Muscle layer of colon (tissue), 2 donors: Measurements from ENCODE around the gene PDCD5.
"Not testable (repeated sequence)": the region's sequence is repeated elsewhere in the genome, so short reads cannot be mapped to it uniquely, and the experiment has no call there.

Source experiments
- H3K27ac ChIP-seq: one replicate; pipeline ENCODE4 v1.7.0; 2013; ENCODE audit warnings: low read depth, mild to moderate bottlenecking, low read length, moderate library complexity
- H3K27me3 ChIP-seq, 2 donors: one replicate each; pipeline ENCODE4 v1.7.0; 2013; ENCODE audit warnings: low read length in 2 of 2, mild to moderate bottlenecking in 2 of 2; ENCODE audit not compliant: insufficient read depth in 2 of 2, control insufficient read depth in 1 of 2
- H3K36me3 ChIP-seq: one replicate; pipeline ENCODE4 v1.7.0; 2013; ENCODE audit warnings: mild to moderate bottlenecking, low read length; ENCODE audit not compliant: insufficient read depth
- H3K4me1 ChIP-seq: one replicate; pipeline ENCODE4 v1.7.0; 2013; ENCODE audit warnings: mild to moderate bottlenecking, low read length; ENCODE audit not compliant: insufficient read depth
- H3K4me3 ChIP-seq, 2 donors: one replicate each; pipeline ENCODE4 v1.7.0; 2013; ENCODE audit warnings: low read length in 2 of 2, low read depth in 1 of 2, mild to moderate bottlenecking in 1 of 2, moderate library complexity in 1 of 2
- H3K9ac ChIP-seq: one replicate; pipeline ENCODE4 v1.7.0; 2013; ENCODE audit warnings: low read length
- H3K9me3 ChIP-seq: one replicate; pipeline ENCODE4 v1.7.0; 2013; ENCODE audit warnings: mild to moderate bottlenecking, low read length
- donor health status: abdominal sarcoma.
- donor health status: Adenocarcinoma of cecum.

The PDCD5 gene

GRCh38 chr19:32580901-32581704, at the start of gene PDCD5:
Gene PDCD5, plus strand, starts transcription at chr19:32581190. Its CDS starts 72 bp downstream, at chr19:32581262.
- Histone ChIP-seq H3K27me3 (no peaks in the 10 kb centered on the region), H3K4me3 (peak within 1 kb of the TSS; percentile 86 to 94), H3K9ac (peak within 1 kb of the TSS; percentile 62), H3K9me3 (no peaks in the 10 kb centered on the region), H3K27ac (peak within 1 kb of the TSS; percentile 87), H3K4me1 (peaks cover 18% of the 10 kb centered on the region), H3K36me3 (peaks cover 3% of the 10 kb centered on the region)

GRCh38 chr19:32532233-32532632, 48.8 kb upstream of the PDCD5 start:
- Histone ChIP-seq H3K9ac (no peak overlapping the region), H3K27ac (no peak overlapping the region), H3K4me3 (no peak overlapping the region), H3K9me3 (no peaks in the 10 kb centered on the region), H3K36me3 (no peaks in the 10 kb centered on the region), H3K4me1 (no peaks in the 10 kb centered on the region), H3K27me3 (no peaks in the 10 kb centered on the region)

DNA sequence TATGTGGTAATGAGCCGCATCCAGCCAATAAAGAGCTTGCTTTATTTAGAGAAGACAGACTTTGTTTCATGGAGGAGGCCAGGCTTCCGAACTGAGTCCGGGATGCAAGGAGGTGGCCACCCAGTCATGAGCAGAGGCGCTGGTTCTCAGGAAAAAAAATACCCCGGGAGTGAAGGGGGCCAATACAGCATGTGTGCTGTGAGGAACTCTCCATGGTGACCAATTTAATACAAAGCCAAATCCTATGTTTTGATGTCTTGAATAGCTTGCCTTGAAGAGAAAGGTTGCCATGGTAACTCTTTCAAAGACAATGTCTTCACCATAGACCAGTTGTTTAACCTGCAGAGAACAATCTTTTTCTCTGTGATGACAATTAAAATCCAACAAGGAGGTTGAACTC, 43.4 kb upstream of the PDCD5 start:
- no peak overlapping the region for H3K27ac ChIP-seq
- no peak overlapping the region for H3K9ac ChIP-seq
- H3K4me3 ChIP-seq = no peak overlapping the region
- H3K27me3 ChIP-seq = no peaks in the 10 kb centered on the region
- no peaks in the 10 kb centered on the region for H3K4me1 ChIP-seq
- H3K36me3 ChIP-seq = no peaks in the 10 kb centered on the region
- H3K9me3 ChIP-seq = no peaks in the 10 kb centered on the region

- H3K27ac ChIP-seq = no peak overlapping the region
- no peak overlapping the region for H3K9ac ChIP-seq
- no peaks in the 10 kb centered on the region for H3K27me3 ChIP-seq
- H3K36me3 ChIP-seq = no peaks in the 10 kb centered on the region
- no peaks in the 10 kb centered on the region for H3K4me1 ChIP-seq
- H3K4me3 ChIP-seq = no peak overlapping the region
- no peaks in the 10 kb centered on the region for H3K9me3 ChIP-seq
Observed at GRCh38 chr19:32539240-32539916, 41.6 kb upstream of the PDCD5 start.

- Histone ChIP-seq H3K9me3 (no peaks in the 10 kb centered on the region), H3K4me1 (no peaks in the 10 kb centered on the region), H3K4me3 (no peak overlapping the region), H3K27me3 (no peaks in the 10 kb centered on the region), H3K36me3 (no peaks in the 10 kb centered on the region), H3K27ac (no peak overlapping the region), H3K9ac (no peak overlapping the region)
Observed at GRCh38 chr19:32540621-32541020, 40.4 kb upstream of the PDCD5 start.

- H3K4me3 ChIP-seq, H3K9ac ChIP-seq, H3K36me3 ChIP-seq, H3K9me3 ChIP-seq, H3K27me3 ChIP-seq, H3K4me1 ChIP-seq, H3K27ac ChIP-seq: not testable (repeated sequence)
Observed at GRCh38 chr19:32541376-32541775, 39.6 kb upstream of the PDCD5 start.

DNA sequence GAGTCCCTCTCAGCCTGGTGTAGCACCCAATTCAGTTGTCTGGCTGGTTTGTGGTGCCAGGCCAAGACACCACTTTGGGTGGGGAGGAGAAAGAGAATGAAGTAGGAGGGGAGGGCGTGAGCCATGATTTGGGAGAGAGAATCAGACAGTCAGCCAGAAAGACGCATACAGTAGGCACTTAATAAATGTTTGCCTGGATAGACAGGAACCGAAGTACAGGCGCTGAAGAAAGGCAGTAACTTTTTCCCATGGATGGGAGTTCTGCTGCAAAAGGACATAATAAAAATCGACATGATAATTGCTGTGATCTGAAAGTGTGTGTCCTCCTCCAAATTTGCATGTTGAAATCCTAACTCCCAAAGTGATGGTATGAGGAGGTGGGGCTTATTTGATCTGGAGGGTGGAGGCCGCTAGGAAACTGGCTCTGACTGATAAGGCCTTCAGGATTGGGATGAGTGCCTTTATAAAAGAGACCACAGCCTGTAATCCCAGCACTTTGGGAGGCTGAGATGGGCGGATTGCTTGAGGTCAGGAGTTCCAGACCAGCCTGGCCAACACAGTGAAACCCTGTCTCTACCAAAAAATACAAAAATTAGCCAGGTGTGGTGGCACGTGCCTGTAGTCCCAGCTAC, 38.4 kb upstream of the PDCD5 start:
- Histone ChIP-seq H3K36me3 (no peaks in the 10 kb centered on the region), H3K9ac (no peak overlapping the region), H3K27me3 (no peaks in the 10 kb centered on the region), H3K4me3 (no peak overlapping the region), H3K4me1 (no peaks in the 10 kb centered on the region), H3K27ac (no peak overlapping the region), H3K9me3 (no peaks in the 10 kb centered on the region)

GRCh38 chr19:32543115-32543900, 37.7 kb upstream of the PDCD5 start:
- Histone ChIP-seq H3K9ac (no peak overlapping the region), H3K4me3 (no peak overlapping the region), H3K4me1 (no peaks in the 10 kb centered on the region), H3K27ac (no peak overlapping the region), H3K9me3 (no peaks in the 10 kb centered on the region), H3K36me3 (no peaks in the 10 kb centered on the region), H3K27me3 (no peaks in the 10 kb centered on the region)

- H3K4me3 ChIP-seq = no peak overlapping the region
Observed at GRCh38 chr19:32544917-32545316, 36.1 kb upstream of the PDCD5 start.

GRCh38 chr19:32550666-32551065, 30.3 kb upstream of the PDCD5 start:
- H3K9me3 ChIP-seq = no peaks in the 10 kb centered on the region
- no peak overlapping the region for H3K27ac ChIP-seq
- no peaks in the 10 kb centered on the region for H3K27me3 ChIP-seq
- no peak overlapping the region for H3K9ac ChIP-seq
- H3K4me3 ChIP-seq = no peak overlapping the region
- H3K4me1 ChIP-seq = no peaks in the 10 kb centered on the region
- no peaks in the 10 kb centered on the region for H3K36me3 ChIP-seq

More at GRCh38 chr19:32544917-32545316, 36.1 kb upstream of the PDCD5 start:
- Histone ChIP-seq H3K4me1 (no peaks in the 10 kb centered on the region), H3K9me3 (no peaks in the 10 kb centered on the region), H3K27ac (no peak overlapping the region), H3K36me3 (no peaks in the 10 kb centered on the region), H3K9ac (no peak overlapping the region), H3K27me3 (no peaks in the 10 kb centered on the region)

GRCh38 chr19:32555786-32556185, 25.2 kb upstream of the PDCD5 start:
- H3K9ac ChIP-seq = no peak overlapping the region
- no peaks in the 10 kb centered on the region for H3K36me3 ChIP-seq
- H3K4me3 ChIP-seq = no peak overlapping the region
- no peaks in the 10 kb centered on the region for H3K27me3 ChIP-seq
- H3K9me3 ChIP-seq = no peaks in the 10 kb centered on the region
- H3K4me1 ChIP-seq = no peaks in the 10 kb centered on the region
- H3K27ac ChIP-seq = no peak overlapping the region
